Panc1 (cell line): ENCODE results near the gene SLC5A11. TPM values are rescaled to one million over a fixed set of nuclear protein-coding genes. Genes with fewer than 3 reads are reported as not detected.

Source experiments
- ATAC-seq: fragments of 200-7000 bp; cut with Tn5 transposase; 2 replicates; pipeline ENCODE4 v1.9.1; 2020; ENCODE audit warnings: mild to moderate bottlenecking, moderate library complexity
- BruUV-seq: library from RNA; stranded (reverse); fragments of 400-500 nt; replicated peaks from 2 replicates; lab custom pipeline; 2021; lab: Mats Ljungman, UMichigan
- CTCF ChIA-PET: fragments of 300-600 bp; sonication (Branson Sonifier 250); formaldehyde crosslinking; loops from one replicate; lab custom pipeline; 2022; ENCODE audit warnings: antibody characterized with exemption; lab: Charles Lee
- POLR2A ChIA-PET: fragments of 300-600 bp; sonication (Branson Sonifier 250); formaldehyde crosslinking; loops from one replicate; lab custom pipeline; 2022; ENCODE audit warnings: antibody characterized with exemption; lab: Charles Lee
- DNase-seq: peaks from one replicate; pipeline ENCODE4 v3.0.0-alpha.2; 2010; ENCODE audit warnings: low read depth, low spot score
- H3K27ac ChIP-seq: 2 replicates; pipeline ENCODE4 v1.5.1; 2011; ENCODE audit warnings: mild to moderate bottlenecking, low read length, inconsistent platforms
- H3K27me3 ChIP-seq: fragments of 200-500 bp; sonication (Bioruptor generic); 2 replicates; pipeline ENCODE4 v1.6.0; 2014; ENCODE audit warnings: low read length, inconsistent platforms; ENCODE audit not compliant: control insufficient read depth, insufficient read depth
- H3K36me3 ChIP-seq: fragments of 200-500 bp; sonication (Bioruptor generic); 2 replicates; pipeline ENCODE4 v1.5.1; 2014; ENCODE audit warnings: inconsistent platforms, mild to moderate bottlenecking, low read length, moderate library complexity; ENCODE audit not compliant: control insufficient read depth, insufficient read depth
- H3K4me1 ChIP-seq: 2 replicates; pipeline ENCODE4 v1.5.1; 2011; ENCODE audit warnings: inconsistent platforms, mild to moderate bottlenecking, low read length, moderate library complexity; ENCODE audit not compliant: control insufficient read depth, insufficient read depth
- H3K4me3 ChIP-seq, 2 experiments: 2 replicates each; pipeline ENCODE4 v1.5.1; 2011 to 2012; ENCODE audit warnings: low read depth in 2 of 2, low read length in 2 of 2, mild to moderate bottlenecking in 2 of 2, inconsistent platforms in 1 of 2, moderate library complexity in 1 of 2
- H3K9me3 ChIP-seq: fragments of 200-500 bp; sonication (Bioruptor generic); 2 replicates; pipeline ENCODE4 v1.5.1; 2014; ENCODE audit warnings: low read depth, mild to moderate bottlenecking, inconsistent platforms, low read length, moderate library complexity; ENCODE audit not compliant: control insufficient read depth, insufficient read depth
- CTCF ChIP-seq: fragments of 450-650 bp; IDR thresholded peaks from 2 replicates; pipeline ENCODE4 v1.5.1; 2017; ENCODE audit warnings: mild to moderate bottlenecking
- in situ Hi-C: cut with HindIII; loops from 2 replicates; pipeline ENCODE4 v1.10.0; 2016; ENCODE audit warnings: low sequenced_read_pairs, low pct_unique_long_range_greater_than_20kb
- intact Hi-C: fragments of 100-400 bp; cut with micrococcal nuclease; formaldehyde crosslinking; loops from one replicate; pipeline ENCODE4 v1.10.0; 2022; ENCODE audit not compliant: unreplicated experiment
- total RNA-seq: library from RNA; stranded (reverse); gene quantifications from one replicate; pipeline ENCODE4 v1.2.1, GENCODE V29; 2021; ENCODE audit not compliant: unreplicated experiment
- TF ChIP-seq, protein P1 (sequence below), 2 experiments: IDR thresholded peaks; 2 replicates each; pipeline ENCODE4 v1.6.1; 2011 to 2012; ENCODE audit warnings: low read depth in 2 of 2, control low read depth in 1 of 2, low read length in 1 of 2, mild to moderate bottlenecking in 1 of 2, moderate library complexity in 1 of 2; ENCODE audit not compliant: insufficient read depth in 1 of 2

The SLC5A11 gene
- total RNA-seq, 1 experiment from 2014 or later: 0.13 TPM

DNA sequence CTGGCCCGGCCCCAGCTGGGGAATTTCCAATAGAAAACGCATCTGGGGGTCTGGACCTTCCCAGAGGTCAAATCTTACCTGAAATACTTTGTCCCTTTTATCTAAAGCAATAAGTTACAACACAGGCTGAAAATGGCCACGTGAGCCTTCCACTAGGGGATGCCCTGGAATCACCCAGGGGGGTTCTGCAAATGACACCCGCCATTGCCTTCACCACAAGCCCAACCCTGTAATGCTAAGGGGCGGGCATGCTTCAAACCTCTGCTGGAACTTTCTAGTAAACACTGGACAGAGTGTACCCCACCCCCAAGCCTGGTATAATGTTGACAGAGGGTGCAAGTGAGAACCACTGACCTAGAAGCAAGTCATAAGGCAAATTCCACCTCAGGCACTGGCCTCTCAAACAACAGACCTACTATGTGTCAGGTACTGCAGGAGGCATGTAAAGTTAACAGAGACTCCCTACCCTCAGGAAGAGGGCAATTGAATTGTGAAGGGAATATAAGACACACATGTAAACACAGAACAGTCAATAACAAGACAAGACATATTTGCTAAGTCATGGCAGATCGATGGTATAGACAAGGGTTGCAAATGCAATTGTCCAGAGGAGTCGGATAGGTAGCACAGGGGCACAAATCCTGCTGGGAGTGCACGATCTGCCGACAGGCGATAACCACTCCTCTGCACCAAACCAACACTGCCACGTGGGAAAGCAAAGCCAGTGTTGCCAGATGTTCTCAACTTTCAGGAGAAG lies 110.4 kb downstream of the SLC5A11 start:
- DNase-seq: no peak
- BruUV-seq: no TSS peak
- Histone ChIP-seq H3K9me3 (no peaks in the 10 kb centered on the region), H3K27me3 (no peaks in the 10 kb centered on the region), H3K4me3 (no peak overlapping the region), H3K36me3 (peaks cover 31% of the 10 kb centered on the region), H3K4me1 (no peaks in the 10 kb centered on the region), H3K27ac (no peak overlapping the region)
- TF ChIP-seq, protein P1, sequence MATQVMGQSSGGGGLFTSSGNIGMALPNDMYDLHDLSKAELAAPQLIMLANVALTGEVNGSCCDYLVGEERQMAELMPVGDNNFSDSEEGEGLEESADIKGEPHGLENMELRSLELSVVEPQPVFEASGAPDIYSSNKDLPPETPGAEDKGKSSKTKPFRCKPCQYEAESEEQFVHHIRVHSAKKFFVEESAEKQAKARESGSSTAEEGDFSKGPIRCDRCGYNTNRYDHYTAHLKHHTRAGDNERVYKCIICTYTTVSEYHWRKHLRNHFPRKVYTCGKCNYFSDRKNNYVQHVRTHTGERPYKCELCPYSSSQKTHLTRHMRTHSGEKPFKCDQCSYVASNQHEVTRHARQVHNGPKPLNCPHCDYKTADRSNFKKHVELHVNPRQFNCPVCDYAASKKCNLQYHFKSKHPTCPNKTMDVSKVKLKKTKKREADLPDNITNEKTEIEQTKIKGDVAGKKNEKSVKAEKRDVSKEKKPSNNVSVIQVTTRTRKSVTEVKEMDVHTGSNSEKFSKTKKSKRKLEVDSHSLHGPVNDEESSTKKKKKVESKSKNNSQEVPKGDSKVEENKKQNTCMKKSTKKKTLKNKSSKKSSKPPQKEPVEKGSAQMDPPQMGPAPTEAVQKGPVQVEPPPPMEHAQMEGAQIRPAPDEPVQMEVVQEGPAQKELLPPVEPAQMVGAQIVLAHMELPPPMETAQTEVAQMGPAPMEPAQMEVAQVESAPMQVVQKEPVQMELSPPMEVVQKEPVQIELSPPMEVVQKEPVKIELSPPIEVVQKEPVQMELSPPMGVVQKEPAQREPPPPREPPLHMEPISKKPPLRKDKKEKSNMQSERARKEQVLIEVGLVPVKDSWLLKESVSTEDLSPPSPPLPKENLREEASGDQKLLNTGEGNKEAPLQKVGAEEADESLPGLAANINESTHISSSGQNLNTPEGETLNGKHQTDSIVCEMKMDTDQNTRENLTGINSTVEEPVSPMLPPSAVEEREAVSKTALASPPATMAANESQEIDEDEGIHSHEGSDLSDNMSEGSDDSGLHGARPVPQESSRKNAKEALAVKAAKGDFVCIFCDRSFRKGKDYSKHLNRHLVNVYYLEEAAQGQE (IDR thresholded peaks at IDR 0.05; ENCODE audit: insufficient read depth in 1 of 2, low read depth in 2 of 2, low read length in 1 of 2): no peak
- TF ChIP-seq CTCF: peak; percentile 34; the same call in 1 of the 2 replicates
- intact Hi-C loops: no loop called here
- in situ Hi-C loops: no loop called here
- ChIA-PET CTCF (no interaction called here), POLR2A (no interaction called here)
- no peak for ATAC-seq

DNA sequence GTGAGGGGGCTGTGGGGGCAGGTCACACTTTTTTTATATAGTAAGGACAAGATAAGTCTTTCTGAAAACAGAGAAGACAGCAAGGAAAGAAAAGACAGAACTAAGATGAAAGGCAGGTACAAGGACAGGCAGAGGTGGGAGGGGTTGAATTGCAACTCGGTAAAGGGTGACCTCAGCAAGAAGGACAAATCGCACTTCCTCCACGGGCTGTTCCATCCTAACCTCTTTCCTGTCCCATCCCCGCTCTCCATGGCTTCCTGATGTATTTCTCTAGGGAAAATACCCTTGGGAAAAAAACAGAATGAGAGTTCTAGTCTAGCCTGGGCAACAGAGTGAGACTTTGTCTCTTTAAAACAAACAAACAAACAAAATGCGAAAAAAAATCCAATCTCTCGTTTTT lies 112.1 kb downstream of the SLC5A11 start:
- TF ChIP-seq, protein P1 (IDR thresholded peaks at IDR 0.05; ENCODE audit: insufficient read depth in 1 of 2, low read depth in 2 of 2, low read length in 1 of 2): no peak
- intact Hi-C loops: no loop called here

More for the DNA sequence above, 112.1 kb downstream of the SLC5A11 start:
- no peaks in the 10 kb centered on the region for H3K4me1 ChIP-seq
- no peak overlapping the region for H3K27ac ChIP-seq
- H3K4me3 ChIP-seq: no peak overlapping the region
- ATAC-seq (no peak), DNase-seq (no peak)
- ChIA-PET CTCF (no interaction called here), POLR2A (no interaction called here)
- no peaks in the 10 kb centered on the region for H3K27me3 ChIP-seq
- peaks cover 7% of the 10 kb centered on the region; the same call in 1 of the 2 replicates for H3K9me3 ChIP-seq
- peaks cover 18% of the 10 kb centered on the region for H3K36me3 ChIP-seq
- in situ Hi-C loops: no loop called here
- no TSS peak for BruUV-seq

Other genes starting within 250 kb of the SLC5A11 start
- 53.6 TPM for gene TNRC6A, start 116.3 kb upstream of the SLC5A11 start, total RNA-seq
- gene ARHGAP17, start 169.4 kb downstream of the SLC5A11 start, total RNA-seq: 113 TPM